ENCODE results near the gene LPCAT1. TPM values are rescaled to one million over a fixed set of nuclear protein-coding genes. Genes with fewer than 3 reads are reported as not detected.
A peak's percentile ranks its signal among the peaks of the same experiment; 100 is the strongest.

LPCAT1 gene
- total and polyA plus RNA-seq, 3 donors from 2014 or later, result 21.1 to 27.1 (median 23.9) TPM

GRCh38 chr5:1526681-1527131, 2.9 kb upstream of the LPCAT1 start:
- Histone ChIP-seq H3K4me3 (no peak overlapping the region), H3K27me3 (no peaks in the 10 kb centered on the region), H3K4me1 (peaks cover 16% of the 10 kb centered on the region), H3K36me3 (ENCODE audit: low read depth, missing control alignments) (no peaks in the 10 kb centered on the region), H3K9me3 (no peaks in the 10 kb centered on the region), H3K27ac (no peak overlapping the region)
- 75 to 82% methylated on average over 9 of the region's 9 CpGs for WGBS, 2 donors
- TF ChIP-seq, protein P1, sequence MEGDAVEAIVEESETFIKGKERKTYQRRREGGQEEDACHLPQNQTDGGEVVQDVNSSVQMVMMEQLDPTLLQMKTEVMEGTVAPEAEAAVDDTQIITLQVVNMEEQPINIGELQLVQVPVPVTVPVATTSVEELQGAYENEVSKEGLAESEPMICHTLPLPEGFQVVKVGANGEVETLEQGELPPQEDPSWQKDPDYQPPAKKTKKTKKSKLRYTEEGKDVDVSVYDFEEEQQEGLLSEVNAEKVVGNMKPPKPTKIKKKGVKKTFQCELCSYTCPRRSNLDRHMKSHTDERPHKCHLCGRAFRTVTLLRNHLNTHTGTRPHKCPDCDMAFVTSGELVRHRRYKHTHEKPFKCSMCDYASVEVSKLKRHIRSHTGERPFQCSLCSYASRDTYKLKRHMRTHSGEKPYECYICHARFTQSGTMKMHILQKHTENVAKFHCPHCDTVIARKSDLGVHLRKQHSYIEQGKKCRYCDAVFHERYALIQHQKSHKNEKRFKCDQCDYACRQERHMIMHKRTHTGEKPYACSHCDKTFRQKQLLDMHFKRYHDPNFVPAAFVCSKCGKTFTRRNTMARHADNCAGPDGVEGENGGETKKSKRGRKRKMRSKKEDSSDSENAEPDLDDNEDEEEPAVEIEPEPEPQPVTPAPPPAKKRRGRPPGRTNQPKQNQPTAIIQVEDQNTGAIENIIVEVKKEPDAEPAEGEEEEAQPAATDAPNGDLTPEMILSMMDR (IDR thresholded peaks at IDR 0.05), result no peak
- TF ChIP-seq POLR2A (IDR thresholded peaks at IDR 0.05), result no peak
- DNase-seq, result peak; percentile 9
- intact Hi-C loops (cut with DNase I; ENCODE audit: low total_unique reads), result no loop called here

DNA sequence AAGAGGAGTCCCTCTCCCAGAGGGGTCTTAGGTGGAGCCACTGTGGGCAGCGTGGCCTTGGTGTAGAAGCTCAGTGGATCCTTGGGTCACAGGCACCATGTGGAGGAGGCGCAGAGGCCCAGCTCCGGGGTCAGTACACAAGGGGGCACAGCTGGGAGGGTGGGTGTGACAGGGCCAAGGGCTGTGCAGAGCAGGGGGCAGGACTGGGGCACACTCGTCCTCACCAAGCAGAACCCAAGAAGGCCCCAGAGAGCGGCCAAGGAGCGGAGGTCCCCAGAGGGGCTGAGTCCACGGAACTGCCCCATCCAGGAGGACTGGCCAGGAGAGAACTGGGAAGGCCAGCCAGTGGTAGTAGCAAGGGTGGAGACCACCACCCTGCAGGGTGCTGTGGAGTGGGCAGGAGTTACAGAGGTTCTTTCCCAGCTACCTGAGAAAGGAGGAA, 2.5 kb upstream of the LPCAT1 start:
- no peak for DNase-seq
- no peaks in the 10 kb centered on the region for H3K9me3 ChIP-seq
- no peaks in the 10 kb centered on the region for H3K27me3 ChIP-seq
- no peaks in the 10 kb centered on the region for H3K36me3 ChIP-seq (ENCODE audit: low read depth, missing control alignments)
- TF ChIP-seq, protein P1 (IDR thresholded peaks at IDR 0.05), result no peak
- TF ChIP-seq POLR2A (IDR thresholded peaks at IDR 0.05), result no peak
- peaks cover 17% of the 10 kb centered on the region for H3K4me1 ChIP-seq
- intact Hi-C loops (cut with DNase I; ENCODE audit: low total_unique reads), result no loop called here
- no peak overlapping the region for H3K4me3 ChIP-seq
- no peak overlapping the region for H3K27ac ChIP-seq
- WGBS, 2 donors, result 84 to 92% methylated on average over 7 of the region's 7 CpGs

- peak; percentile 11 for DNase-seq
These were observed 1.9 kb upstream of the LPCAT1 start for GRCh38 chr5:1525624-1526189.

DNA sequence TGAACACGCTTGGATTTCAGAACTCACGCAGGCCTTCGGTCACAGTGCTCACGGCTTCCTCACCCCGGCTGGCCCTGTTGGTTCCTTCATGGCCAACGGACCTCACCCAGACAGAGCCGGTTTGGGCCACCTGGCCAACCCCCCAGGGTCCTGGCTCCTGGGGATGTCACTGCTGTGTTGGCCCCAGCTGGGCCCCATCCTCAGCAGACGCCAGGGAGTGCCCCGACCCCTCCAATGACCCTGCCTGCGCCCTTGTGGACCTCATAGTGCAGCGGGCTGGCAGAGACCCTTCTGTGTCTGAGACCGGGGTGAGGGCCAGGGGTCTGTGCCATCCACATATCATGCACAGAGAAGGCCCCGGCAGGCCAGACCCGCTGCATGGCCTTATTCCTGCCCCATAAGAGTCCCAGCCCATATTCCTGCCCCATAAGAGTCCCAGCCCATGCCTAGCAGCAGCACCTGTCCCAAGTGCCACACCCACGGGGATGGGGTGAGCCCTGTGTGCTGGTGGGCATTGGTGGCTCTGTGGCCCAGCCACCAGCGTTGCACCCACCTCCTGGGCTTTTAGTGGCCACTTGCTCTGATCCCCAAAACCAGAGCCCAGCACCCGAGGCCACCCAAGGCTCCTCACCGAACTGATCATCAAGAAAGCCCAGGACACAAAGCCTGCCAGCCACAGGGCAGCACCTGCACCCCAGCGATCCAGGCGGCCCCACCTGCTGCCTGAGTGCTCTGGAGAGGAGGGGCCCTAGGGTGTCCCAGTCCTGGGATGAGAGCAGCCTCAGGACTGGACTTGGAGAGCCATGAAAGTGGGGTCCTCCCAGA, 1.3 kb upstream of the LPCAT1 start:
- Histone ChIP-seq H3K36me3 (ENCODE audit: low read depth, missing control alignments) (no peaks in the 10 kb centered on the region), H3K9me3 (no peaks in the 10 kb centered on the region), H3K4me3 (peak overlapping the region in 1 of 2 donors; percentile 90), H3K27ac (no peak overlapping the region), H3K27me3 (no peaks in the 10 kb centered on the region), H3K4me1 (peaks cover 17% of the 10 kb centered on the region)
- intact Hi-C loops (cut with DNase I; ENCODE audit: low total_unique reads), result no loop called here
- peak; percentile 11 for DNase-seq
- 72 to 76% methylated on average over 8 to 19 of the region's 20 CpGs for WGBS, 2 donors
- TF ChIP-seq, protein P1 (IDR thresholded peaks at IDR 0.05), result no peak

More at GRCh38 chr5:1525624-1526189, 1.9 kb upstream of the LPCAT1 start:
- Histone ChIP-seq H3K9me3 (no peaks in the 10 kb centered on the region), H3K36me3 (ENCODE audit: low read depth, missing control alignments) (no peaks in the 10 kb centered on the region), H3K27ac (no peak overlapping the region), H3K27me3 (no peaks in the 10 kb centered on the region), H3K4me1 (peaks cover 17% of the 10 kb centered on the region), H3K4me3 (no peak overlapping the region)
- intact Hi-C loops (cut with DNase I; ENCODE audit: low total_unique reads), result no loop called here
- WGBS, 2 donors, result 81% methylated on average over 8 of the region's 8 CpGs
- no peak for TF ChIP-seq POLR2A (IDR thresholded peaks at IDR 0.05)
- TF ChIP-seq, protein P1 (IDR thresholded peaks at IDR 0.05), result no peak

Measured in testis (tissue), 3 donors.